Lower leg skin (tissue), 3 donors: ENCODE measurements around the gene GLT6D1.

Source experiments
- POLR2A ChIP-seq, 2 donors: fragments of 450-650 bp; IDR thresholded peaks; one replicate each; pipeline ENCODE4 v1.6.1; 2016 to 2017; ENCODE audit warnings: antibody characterized with exemption in 2 of 2, mild to moderate bottlenecking in 1 of 2, moderate library complexity in 1 of 2
- TF ChIP-seq, protein P1 (sequence below), 3 donors: fragments of 450-650 bp; IDR thresholded peaks; one replicate each; pipeline ENCODE4 v1.5.1; 2016; ENCODE audit warnings: antibody characterized with exemption in 3 of 3, mild to moderate bottlenecking in 3 of 3, moderate library complexity in 2 of 3

DNA sequence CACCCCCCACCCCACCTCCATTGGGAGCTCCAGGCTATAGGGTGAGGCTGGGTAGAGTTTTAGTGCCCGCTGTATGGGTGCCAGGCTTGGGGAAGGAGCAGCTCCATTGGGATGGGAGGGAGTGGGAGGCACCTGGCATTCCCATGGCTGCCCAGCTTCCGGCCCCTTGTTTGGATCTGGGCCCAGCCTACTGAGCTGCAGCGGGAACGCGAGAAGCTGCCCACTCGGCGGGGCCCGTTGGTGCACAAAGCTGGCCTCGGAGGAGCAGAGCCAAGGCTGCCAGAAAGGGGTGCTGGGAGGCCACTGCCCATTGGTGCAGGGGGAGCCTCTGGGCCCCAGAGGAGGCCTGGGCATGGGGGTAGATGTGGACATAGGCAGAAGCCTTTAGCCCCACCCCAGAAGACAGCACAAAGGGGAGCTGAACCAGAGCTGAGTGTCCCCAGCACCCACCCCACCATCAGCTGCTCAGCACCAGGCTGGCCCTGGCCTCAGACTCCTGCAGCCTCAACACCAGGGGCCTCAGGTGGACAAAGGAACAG, 28.2 kb upstream of the GLT6D1 start:
- TF ChIP-seq, protein P1, sequence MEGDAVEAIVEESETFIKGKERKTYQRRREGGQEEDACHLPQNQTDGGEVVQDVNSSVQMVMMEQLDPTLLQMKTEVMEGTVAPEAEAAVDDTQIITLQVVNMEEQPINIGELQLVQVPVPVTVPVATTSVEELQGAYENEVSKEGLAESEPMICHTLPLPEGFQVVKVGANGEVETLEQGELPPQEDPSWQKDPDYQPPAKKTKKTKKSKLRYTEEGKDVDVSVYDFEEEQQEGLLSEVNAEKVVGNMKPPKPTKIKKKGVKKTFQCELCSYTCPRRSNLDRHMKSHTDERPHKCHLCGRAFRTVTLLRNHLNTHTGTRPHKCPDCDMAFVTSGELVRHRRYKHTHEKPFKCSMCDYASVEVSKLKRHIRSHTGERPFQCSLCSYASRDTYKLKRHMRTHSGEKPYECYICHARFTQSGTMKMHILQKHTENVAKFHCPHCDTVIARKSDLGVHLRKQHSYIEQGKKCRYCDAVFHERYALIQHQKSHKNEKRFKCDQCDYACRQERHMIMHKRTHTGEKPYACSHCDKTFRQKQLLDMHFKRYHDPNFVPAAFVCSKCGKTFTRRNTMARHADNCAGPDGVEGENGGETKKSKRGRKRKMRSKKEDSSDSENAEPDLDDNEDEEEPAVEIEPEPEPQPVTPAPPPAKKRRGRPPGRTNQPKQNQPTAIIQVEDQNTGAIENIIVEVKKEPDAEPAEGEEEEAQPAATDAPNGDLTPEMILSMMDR (IDR thresholded peaks at IDR 0.05) = no peak
- no peak for TF ChIP-seq POLR2A (IDR thresholded peaks at IDR 0.05)
